ENCODE measurements around the gene LRP1B.

DNA sequence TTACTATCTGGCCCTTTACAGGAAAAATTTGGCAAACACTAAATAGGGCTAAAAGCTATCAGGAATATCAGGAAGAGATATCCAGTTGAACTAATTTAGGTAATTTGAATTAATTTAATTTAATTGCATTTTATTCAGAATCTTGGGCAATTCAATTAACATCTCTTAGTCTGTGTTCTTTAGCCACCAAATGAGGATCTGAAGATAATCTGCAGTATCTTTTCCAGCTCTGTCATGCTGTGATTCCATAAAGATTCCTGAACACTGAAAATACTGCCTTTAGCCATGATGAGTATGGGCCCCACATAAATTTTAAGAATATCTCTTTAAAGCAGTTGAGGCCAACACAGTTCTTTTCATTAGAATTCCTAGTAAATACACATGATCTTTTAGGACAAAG, 1679.5 kb downstream of the LRP1B start:
- TF ChIP-seq POLR2A (IDR thresholded peaks at IDR 0.05), result no peak
- TF ChIP-seq, protein P1, sequence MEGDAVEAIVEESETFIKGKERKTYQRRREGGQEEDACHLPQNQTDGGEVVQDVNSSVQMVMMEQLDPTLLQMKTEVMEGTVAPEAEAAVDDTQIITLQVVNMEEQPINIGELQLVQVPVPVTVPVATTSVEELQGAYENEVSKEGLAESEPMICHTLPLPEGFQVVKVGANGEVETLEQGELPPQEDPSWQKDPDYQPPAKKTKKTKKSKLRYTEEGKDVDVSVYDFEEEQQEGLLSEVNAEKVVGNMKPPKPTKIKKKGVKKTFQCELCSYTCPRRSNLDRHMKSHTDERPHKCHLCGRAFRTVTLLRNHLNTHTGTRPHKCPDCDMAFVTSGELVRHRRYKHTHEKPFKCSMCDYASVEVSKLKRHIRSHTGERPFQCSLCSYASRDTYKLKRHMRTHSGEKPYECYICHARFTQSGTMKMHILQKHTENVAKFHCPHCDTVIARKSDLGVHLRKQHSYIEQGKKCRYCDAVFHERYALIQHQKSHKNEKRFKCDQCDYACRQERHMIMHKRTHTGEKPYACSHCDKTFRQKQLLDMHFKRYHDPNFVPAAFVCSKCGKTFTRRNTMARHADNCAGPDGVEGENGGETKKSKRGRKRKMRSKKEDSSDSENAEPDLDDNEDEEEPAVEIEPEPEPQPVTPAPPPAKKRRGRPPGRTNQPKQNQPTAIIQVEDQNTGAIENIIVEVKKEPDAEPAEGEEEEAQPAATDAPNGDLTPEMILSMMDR (IDR thresholded peaks at IDR 0.05), result no peak

All from Peyer's patch (tissue), 4 donors.